Endodermal cell (in vitro differentiated cells): ENCODE data around the gene BNC2. TPM values are rescaled to one million over a fixed set of nuclear protein-coding genes. Genes with fewer than 3 reads are reported as not detected.

ENCODE experiments used
- DNase-seq: peaks from one replicate; pipeline ENCODE4 v3.0.0-alpha.2; 2017
- H3K27ac ChIP-seq: 2 replicates; pipeline ENCODE4 v1.5.1; 2013; ENCODE audit warnings: mild to moderate bottlenecking, low read depth, low read length, moderate library complexity
- H3K27me3 ChIP-seq: 2 replicates; pipeline ENCODE4 v1.6.1; 2013; ENCODE audit warnings: mild to moderate bottlenecking, low read length, moderate library complexity; ENCODE audit not compliant: insufficient read depth, control insufficient read depth, poor library complexity, severe bottlenecking
- H3K36me3 ChIP-seq: 2 replicates; pipeline ENCODE4 v1.7.0; 2013; ENCODE audit warnings: mild to moderate bottlenecking, low read length, moderate library complexity; ENCODE audit not compliant: control insufficient read depth, insufficient read depth
- H3K4me1 ChIP-seq: one replicate; pipeline ENCODE4 v1.7.0; 2013; ENCODE audit warnings: low read length; ENCODE audit not compliant: control insufficient read depth, insufficient read depth
- H3K4me3 ChIP-seq: 2 replicates; pipeline ENCODE4 v1.5.1; 2013; ENCODE audit warnings: mild to moderate bottlenecking, low read length, moderate library complexity
- H3K9ac ChIP-seq: 2 replicates; pipeline ENCODE4 v1.6.1; 2013; ENCODE audit warnings: mild to moderate bottlenecking, low read length, moderate library complexity; ENCODE audit not compliant: poor library complexity, severe bottlenecking; ENCODE audit errors: extremely low read depth
- H3K9me3 ChIP-seq: 2 replicates; pipeline ENCODE4 v1.6.1; 2013; ENCODE audit warnings: mild to moderate bottlenecking, low read length, moderate library complexity; ENCODE audit not compliant: control insufficient read depth
- H3K27ac Mint-ChIP-seq: 2 replicates; pipeline ENCODE4 v1.8.0; 2020; ENCODE audit warnings: mixed read lengths
- H3K27me3 Mint-ChIP-seq: 2 replicates; pipeline ENCODE4 v1.8.0; 2021; ENCODE audit warnings: mild to moderate bottlenecking, mixed read lengths; ENCODE audit not compliant: insufficient read depth
- H3K36me3 Mint-ChIP-seq: 2 replicates; pipeline ENCODE4 v1.8.0; 2020; ENCODE audit warnings: low read depth, mixed read lengths
- H3K4me1 Mint-ChIP-seq: 2 replicates; pipeline ENCODE4 v1.8.0; 2020; ENCODE audit warnings: mixed read lengths
- H3K4me3 Mint-ChIP-seq: 2 replicates; pipeline ENCODE4 v1.8.0; 2020; ENCODE audit warnings: mild to moderate bottlenecking, moderate library complexity, mixed read lengths
- H3K9me3 Mint-ChIP-seq: 2 replicates; pipeline ENCODE4 v1.8.0; 2020; ENCODE audit warnings: mild to moderate bottlenecking, mixed read lengths
- CTCF ChIP-seq: fragments of 200-600 bp; sonication (generic); conservative IDR thresholded peaks from 2 replicates; pipeline ENCODE4 v1.5.0; 2021; ENCODE audit warnings: antibody characterized with exemption, mild to moderate bottlenecking
- WGBS, 2 experiments: methylation state at CpG; one replicate each; pipeline versions ENCODE4 v1.1.5 to v1.1.7; 2013; ENCODE audit warnings: missing lambda C conversion rate in 2 of 2, mixed read lengths in 1 of 2; ENCODE audit not compliant: insufficient coverage in 1 of 2, insufficient read length in 1 of 2; 5-methylcytosine and 5-hydroxymethylcytosine counted together
- total RNA-seq, 2 donors: library from RNA; stranded (reverse); fragmentation: NEBNext Ultra II Directional in 1 of 2; extraction: Animal tissue kit (Norgen Biotek cat#: 25700) in 1 of 2; gene quantifications; 2 replicates in 1 of 2; 3 replicates in 1 of 2; pipeline ENCODE4 v1.2.1, GENCODE V29; 2021

BNC2 gene
- total RNA-seq, 2 donors from 2014 or later, result 3.0 to 10.5 TPM

- H3K4me1 Mint-ChIP-seq, result peaks cover 6% of the 10 kb centered on the region
- H3K36me3 ChIP-seq, result no peaks in the 10 kb centered on the region
- no peaks in the 10 kb centered on the region for H3K27me3 Mint-ChIP-seq
- no peak for TF ChIP-seq CTCF
- H3K36me3 Mint-ChIP-seq, result no peaks in the 10 kb centered on the region
- no peak overlapping the region for H3K9ac ChIP-seq
- H3K9me3 Mint-ChIP-seq, result no peaks in the 10 kb centered on the region
- 83 to 100% methylated on average over 1 to 3 of the region's 3 CpGs for WGBS, 2 experiments
- H3K4me1 ChIP-seq, result no peaks in the 10 kb centered on the region
- no peaks in the 10 kb centered on the region for H3K9me3 ChIP-seq
- no peak overlapping the region for H3K4me3 Mint-ChIP-seq
- H3K27ac ChIP-seq, result no peak overlapping the region
- no peak overlapping the region for H3K27ac Mint-ChIP-seq
- H3K27me3 ChIP-seq, result no peaks in the 10 kb centered on the region
- DNase-seq, result no peak
- no peak overlapping the region for H3K4me3 ChIP-seq
Observed at GRCh38 chr9:16848179-16848578, 22.3 kb downstream of the BNC2 start.

- DNase-seq, result no peak
- Histone ChIP-seq H3K4me1 (no peaks in the 10 kb centered on the region), H3K36me3 (no peaks in the 10 kb centered on the region), H3K9ac (no peak overlapping the region), H3K4me3 (no peak overlapping the region), H3K27ac (no peak overlapping the region), H3K27me3 (no peaks in the 10 kb centered on the region), H3K9me3 (no peaks in the 10 kb centered on the region)
- H3K27ac Mint-ChIP-seq, result no peak overlapping the region
- no peaks in the 10 kb centered on the region for H3K27me3 Mint-ChIP-seq
- 100% methylated on average over 2 of the region's 3 CpGs; no CpG with 5 or more reads in 1 of the 2 experiments for WGBS, 2 experiments
- no peaks in the 10 kb centered on the region for H3K36me3 Mint-ChIP-seq
- no peaks in the 10 kb centered on the region for H3K9me3 Mint-ChIP-seq
- no peaks in the 10 kb centered on the region for H3K4me1 Mint-ChIP-seq
- H3K4me3 Mint-ChIP-seq, result no peak overlapping the region
- TF ChIP-seq CTCF, result no peak
Observed at GRCh38 chr9:16846986-16847385, 23.5 kb downstream of the BNC2 start.

GRCh38 chr9:16846367-16846766, 24.1 kb downstream of the BNC2 start:
- no peaks in the 10 kb centered on the region for H3K27me3 ChIP-seq
- Mint-ChIP-seq H3K36me3 (no peaks in the 10 kb centered on the region), H3K27me3 (no peaks in the 10 kb centered on the region), H3K9me3 (no peaks in the 10 kb centered on the region), H3K4me1 (no peaks in the 10 kb centered on the region), H3K27ac (no peak overlapping the region), H3K4me3 (no peak overlapping the region)
- no peak for DNase-seq
- no peak overlapping the region for H3K27ac ChIP-seq
- H3K9me3 ChIP-seq, result no peaks in the 10 kb centered on the region
- WGBS, 2 experiments, result 96 to 97% methylated on average over 5 to 6 of the region's 6 CpGs
- H3K4me1 ChIP-seq, result no peaks in the 10 kb centered on the region
- no peak overlapping the region for H3K9ac ChIP-seq
- no peaks in the 10 kb centered on the region for H3K36me3 ChIP-seq
- no peak for TF ChIP-seq CTCF
- H3K4me3 ChIP-seq, result no peak overlapping the region
